HG03280 (cell line): Measurements from ENCODE around the gene OR5K2.

Source experiments
- ATAC-seq: cut with Tn5 transposase; IDR thresholded peaks from one replicate; pipeline ENCODE4 v1.9.1; 2021; ENCODE audit warnings: mild to moderate bottlenecking, moderate library complexity; ENCODE audit not compliant: unreplicated experiment

The OR5K2 gene

GRCh38 chr3:98497381-98497780, at the start of gene OR5K2:
Gene OR5K2 (plus strand): TSS chr3:98497681. CDS start chr3:98497681, 0 bp downstream.
- no peak for ATAC-seq

- no peak for ATAC-seq
These were observed 47.8 kb upstream of the OR5K2 start for GRCh38 chr3:98449606-98450193.

GRCh38 chr3:98450372-98450771, 47.1 kb upstream of the OR5K2 start:
- no peak for ATAC-seq

GRCh38 chr3:98453827-98454226, 43.7 kb upstream of the OR5K2 start:
- no peak for ATAC-seq

- no peak for ATAC-seq
These were observed 42.6 kb upstream of the OR5K2 start for GRCh38 chr3:98454929-98455328.

GRCh38 chr3:98457543-98457942, 39.9 kb upstream of the OR5K2 start:
- ATAC-seq = no peak

GRCh38 chr3:98460220-98460619, 37.3 kb upstream of the OR5K2 start:
- ATAC-seq = no peak

- ATAC-seq = no peak
These were observed 34.6 kb upstream of the OR5K2 start, which contains the start of gene OR5K1 for GRCh38 chr3:98462901-98463300. Gene OR5K1 (plus strand): TSS chr3:98463201. CDS start chr3:98469577, 6,376 bp downstream.

- ATAC-seq = no peak
These were observed 14.6 kb upstream of the OR5K2 start for GRCh38 chr3:98482717-98483482.

GRCh38 chr3:98483626-98484025, 13.9 kb upstream of the OR5K2 start:
- no peak for ATAC-seq

GRCh38 chr3:98500019-98500418, 2.5 kb downstream of the OR5K2 start:
- no peak for ATAC-seq

- no peak for ATAC-seq
These were observed 3.8 kb downstream of the OR5K2 start for GRCh38 chr3:98501270-98501669.

GRCh38 chr3:98501863-98502576, 4.5 kb downstream of the OR5K2 start:
- ATAC-seq = no peak

- no peak for ATAC-seq
These were observed 7.1 kb downstream of the OR5K2 start for GRCh38 chr3:98504539-98504938.

- ATAC-seq = no peak
These were observed 11.1 kb downstream of the OR5K2 start for GRCh38 chr3:98508582-98508981.

- no peak for ATAC-seq
These were observed 15.1 kb downstream of the OR5K2 start for GRCh38 chr3:98512576-98512975.

- no peak for ATAC-seq
These were observed 15.6 kb downstream of the OR5K2 start for GRCh38 chr3:98513091-98513511.

GRCh38 chr3:98513736-98514135, 16.3 kb downstream of the OR5K2 start:
- ATAC-seq = no peak

- ATAC-seq = no peak
These were observed 17.5 kb downstream of the OR5K2 start for GRCh38 chr3:98514948-98515347.

- ATAC-seq = no peak
These were observed 21.3 kb downstream of the OR5K2 start for GRCh38 chr3:98518816-98519215.

GRCh38 chr3:98519351-98519750, 21.9 kb downstream of the OR5K2 start:
- no peak for ATAC-seq
